H1 (cell line): Measurements from ENCODE around the gene TOR1B. TPM values are rescaled to one million over a fixed set of nuclear protein-coding genes. Genes with fewer than 3 reads are reported as not detected.
"Not testable (repeated sequence)": the region's sequence is repeated elsewhere in the genome, so short reads cannot be mapped to it uniquely, and the experiment has no call there.

Experiments used
- CTCF ChIA-PET: fragments of 300-600 bp; sonication (Branson Sonifier 250); formaldehyde crosslinking; loops from one replicate; lab custom pipeline; 2021; ENCODE audit not compliant: partially characterized antibody; lab: Charles Lee
- POLR2A ChIA-PET: fragments of 300-600 bp; sonication (Branson Sonifier 250); formaldehyde crosslinking; loops from one replicate; lab custom pipeline; 2021; ENCODE audit warnings: inconsistent platforms; ENCODE audit not compliant: partially characterized antibody; lab: Charles Lee
- DNase-seq, 2 experiments: peaks; one replicate each; pipeline versions ENCODE4 v3.0.0 to v3.0.0-alpha.2; 2010 to 2022; ENCODE audit warnings: low spot score in 2 of 2, low read depth in 1 of 2, mixed read lengths in 1 of 2
- FAIRE-seq: peaks from 2 replicates; lab custom pipeline; 2011; peaks lifted over from hg19 to GRCh38; lab: Jason Lieb, UNC
- H2AFZ ChIP-seq: 2 replicates; pipeline ENCODE4 v1.8.1; 2012; ENCODE audit warnings: low read length, inconsistent platforms
- H2AK5ac ChIP-seq: 2 replicates; pipeline ENCODE4 v1.6.1; 2013; ENCODE audit warnings: low read depth, low read length
- H2BK120ac ChIP-seq: replicated peaks from 2 replicates; pipeline ENCODE3; 2013; ENCODE audit warnings: low read depth, low read length, inconsistent platforms
- H2BK12ac ChIP-seq: 2 replicates; pipeline ENCODE4 v1.6.1; 2013; ENCODE audit warnings: low read depth, low read length
- H2BK15ac ChIP-seq: 2 replicates; pipeline ENCODE4 v1.6.1; 2013; ENCODE audit warnings: low read length
- H2BK20ac ChIP-seq: 2 replicates; pipeline ENCODE4 v1.6.1; 2013; ENCODE audit warnings: low read length
- H2BK5ac ChIP-seq: 2 replicates; pipeline ENCODE4 v1.6.1; 2013; ENCODE audit warnings: low read depth, low read length
- H3K14ac ChIP-seq: 2 replicates; pipeline ENCODE4 v1.6.1; 2013; ENCODE audit warnings: inconsistent platforms; ENCODE audit not compliant: insufficient read length
- H3K18ac ChIP-seq: 2 replicates; pipeline ENCODE4 v1.6.1; 2013; ENCODE audit warnings: low read length; ENCODE audit errors: extremely low read depth
- H3K23ac ChIP-seq: 2 replicates; pipeline ENCODE4 v1.6.1; 2013; ENCODE audit warnings: inconsistent platforms; ENCODE audit not compliant: insufficient read length
- H3K23me2 ChIP-seq: 2 replicates; pipeline ENCODE4 v1.6.1; 2013; ENCODE audit warnings: low read depth, low read length
- H3K27ac ChIP-seq: 2 replicates; pipeline ENCODE4 v1.6.1; 2011; ENCODE audit warnings: low read depth, low read length, inconsistent platforms
- H3K27me3 ChIP-seq, 4 experiments: replicated peaks in 1 of 4; 1 replicate in 1 of 4; 2 replicates in 3 of 4; pipeline versions ENCODE4 v1.6.1 to v1.8.1; 2011 to 2013; ENCODE audit warnings: low read length in 3 of 4, mild to moderate bottlenecking in 3 of 4, inconsistent platforms in 2 of 4, mixed read lengths in 2 of 4, moderate library complexity in 1 of 4; ENCODE audit not compliant: control insufficient read depth in 3 of 4, insufficient read depth in 3 of 4; ENCODE audit errors: extremely low read depth in 1 of 4
- H3K36me3 ChIP-seq, 4 experiments: 2 replicates each; pipeline versions ENCODE4 v1.6.1 to v1.8.1; 2011 to 2013; ENCODE audit warnings: mild to moderate bottlenecking in 4 of 4, low read length in 3 of 4, moderate library complexity in 2 of 4, control low read depth in 1 of 4, inconsistent platforms in 1 of 4; ENCODE audit not compliant: insufficient read depth in 4 of 4, control insufficient read depth in 2 of 4
- H3K4ac ChIP-seq: replicated peaks from 2 replicates; pipeline ENCODE3; 2013; ENCODE audit warnings: low read length, low read depth, mixed read lengths, inconsistent platforms; ENCODE audit not compliant: insufficient read length
- H3K4me1 ChIP-seq, 4 experiments: replicated peaks in 1 of 4; 1 replicate in 1 of 4; 2 replicates in 3 of 4; pipeline versions ENCODE4 v1.6.1 to v1.8.1; 2011 to 2013; ENCODE audit warnings: low read length in 3 of 4, inconsistent platforms in 2 of 4, mixed read lengths in 1 of 4; ENCODE audit not compliant: insufficient read depth in 4 of 4, control insufficient read depth in 3 of 4
- H3K4me2 ChIP-seq, 2 experiments: 2 replicates each; pipeline versions ENCODE4 v1.6.1 to v1.8.1; 2011 to 2013; ENCODE audit warnings: low read depth in 2 of 2, low read length in 2 of 2, control low read depth in 1 of 2, inconsistent platforms in 1 of 2, mild to moderate bottlenecking in 1 of 2; ENCODE audit not compliant: insufficient read depth in 1 of 2
- H3K4me3 ChIP-seq, 4 experiments: fragments of 200-600, 300-600 bp in 1 of 4; sonication (generic), shearing (Covaris generic), sonication (Bioruptor Twin) in 1 of 4; 2 replicates each; pipeline versions ENCODE4 v1.5.1 to v1.8.1; 2011 to 2016; ENCODE audit warnings: low read length in 4 of 4, low read depth in 3 of 4, control low read depth in 2 of 4, inconsistent platforms in 2 of 4, mild to moderate bottlenecking in 2 of 4, mixed read lengths in 1 of 4, moderate library complexity in 1 of 4; ENCODE audit not compliant: insufficient read depth in 2 of 4; ENCODE audit errors: extremely low read depth in 1 of 4
- H3K56ac ChIP-seq: replicated peaks from 2 replicates; pipeline ENCODE3; 2013; ENCODE audit warnings: low read depth, mild to moderate bottlenecking, mixed read lengths, low read length, inconsistent platforms; ENCODE audit not compliant: insufficient read length
- H3K79me1 ChIP-seq: 2 replicates; pipeline ENCODE4 v1.6.1; 2013; ENCODE audit warnings: low read depth, low read length, control low read depth
- H3K79me2 ChIP-seq, 2 experiments: 2 replicates each; pipeline versions ENCODE4 v1.6.1 to v1.8.1; 2012 to 2013; ENCODE audit warnings: low read length in 2 of 2, mild to moderate bottlenecking in 2 of 2, inconsistent platforms in 1 of 2; ENCODE audit not compliant: insufficient read depth in 2 of 2, control insufficient read depth in 1 of 2
- H3K9ac ChIP-seq, 4 experiments: replicated peaks in 1 of 4; 1 replicate in 1 of 4; 2 replicates in 3 of 4; pipeline versions ENCODE4 v1.6.1 to v1.8.1; 2011 to 2013; ENCODE audit warnings: low read depth in 3 of 4, low read length in 3 of 4, control low read depth in 2 of 4, mild to moderate bottlenecking in 2 of 4, moderate library complexity in 2 of 4, inconsistent platforms in 1 of 4; ENCODE audit errors: extremely low read depth in 1 of 4
- H3K9me3 ChIP-seq, 2 experiments: 2 replicates each; pipeline versions ENCODE4 v1.6.1 to v1.8.1; 2012 to 2013; ENCODE audit warnings: mild to moderate bottlenecking in 2 of 2, moderate library complexity in 2 of 2, control low read depth in 1 of 2, inconsistent platforms in 1 of 2, low read depth in 1 of 2, low read length in 1 of 2, mixed read lengths in 1 of 2; ENCODE audit not compliant: insufficient read depth in 2 of 2
- H4K20me1 ChIP-seq, 2 experiments: replicated peaks in 1 of 2; 2 replicates each; pipeline versions ENCODE3 to v1.8.1; 2011 to 2013; ENCODE audit warnings: inconsistent platforms in 2 of 2, low read length in 2 of 2, mild to moderate bottlenecking in 1 of 2; ENCODE audit not compliant: insufficient read depth in 2 of 2, control insufficient read depth in 1 of 2
- H4K5ac ChIP-seq: 2 replicates; pipeline ENCODE4 v1.6.1; 2013; ENCODE audit warnings: low read length, low read depth, mixed read lengths, inconsistent platforms; ENCODE audit not compliant: insufficient read length
- H4K8ac ChIP-seq: 2 replicates; pipeline ENCODE4 v1.8.0; 2013; ENCODE audit warnings: mild to moderate bottlenecking, moderate library complexity, low read length, inconsistent platforms; ENCODE audit not compliant: insufficient read depth; ENCODE audit errors: extremely low read depth
- H4K91ac ChIP-seq: replicated peaks from 2 replicates; pipeline ENCODE3; 2013; ENCODE audit warnings: low read length, mixed read lengths, inconsistent platforms; ENCODE audit not compliant: insufficient read length
- WGBS, 2 experiments: shearing (Covaris generic) in 1 of 2; methylation state at CpG; one replicate each; pipeline versions ENCODE4 v1.1.6 to v1.1.7; 2013 to 2015; ENCODE audit warnings: low lambda C conversion rate in 2 of 2, mixed read lengths in 2 of 2, inconsistent platforms in 1 of 2, low coverage in 1 of 2, missing lambda C conversion rate in 1 of 2; ENCODE audit not compliant: insufficient replicate concordance in 2 of 2, insufficient coverage in 1 of 2, insufficient read length in 1 of 2; ENCODE audit errors: extremely low coverage in 1 of 2, missing lambda C conversion rate in 1 of 2; 5-methylcytosine and 5-hydroxymethylcytosine counted together
- polyA plus RNA-seq, 7 experiments: library from polyadenylated mRNA; depleted of rRNA in 3 of 7; stranded (reverse) in 5 of 7; unstranded in 2 of 7; fragments of >200 nt in 5 of 7; fragments of 200-250 nt in 2 of 7; gene quantifications; 1 replicate in 5 of 7; 2 replicates in 1 of 7; 4 replicates in 1 of 7; pipeline versions ENCODE4 v1.2.1 to v1.2.3, GENCODE V29; 2011 to 2013; ENCODE audit warnings: missing spikeins in 2 of 7, mixed read lengths in 2 of 7
- total RNA-seq: library from RNA; stranded (reverse); fragmentation: NEBNext Ultra II Directional; extraction: Animal tissue kit (Norgen Biotek cat#: 25700); gene quantifications from 2 replicates; pipeline ENCODE4 v1.2.1, GENCODE V29; 2021

The TOR1B gene
- total and polyA plus RNA-seq, 2 of the 8 experiments (the other 6 are each of a cell fraction or from before 2014, with no cell fraction given) = 11.4 to 17.4 TPM

DNA sequence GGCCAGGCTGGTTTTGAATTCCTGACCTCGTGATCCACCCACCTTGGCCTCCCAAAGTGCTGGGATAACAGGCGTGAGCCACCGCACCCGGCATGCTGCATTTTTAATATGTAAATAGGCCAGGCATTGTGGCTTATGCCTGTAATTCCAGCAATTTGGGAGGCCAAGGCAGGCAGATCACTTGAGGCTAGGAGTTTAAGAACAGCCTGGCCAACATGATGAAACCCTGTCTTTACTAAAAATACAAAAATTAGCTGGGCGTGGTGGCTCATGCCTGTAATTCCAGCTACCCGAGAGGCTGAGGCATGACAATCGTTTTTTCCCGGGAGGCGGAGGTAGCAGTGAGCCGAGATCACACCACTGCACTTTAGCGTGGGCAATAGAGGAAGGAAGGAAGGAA lies 18.0 kb upstream of the TOR1B start:
- ChIA-PET POLR2A (interaction anchor here (1.0 kb wide), 1 partner anchor 47 kb away, joined by 4 read pairs; no protein-coding TSS in a partner anchor), CTCF (interaction anchor here (0.9 to 12.8 kb wide), 11 partner anchors 12 to 161 kb away, joined by 3 to 250 read pairs (median 7); no protein-coding TSS in a partner anchor)
- H4K8ac ChIP-seq, H2BK12ac ChIP-seq, H2BK5ac ChIP-seq, H2BK20ac ChIP-seq, H3K18ac ChIP-seq, H3K4ac ChIP-seq, H3K4me1 ChIP-seq, DNase-seq, H3K36me3 ChIP-seq, H3K4me3 ChIP-seq, H4K91ac ChIP-seq, H4K5ac ChIP-seq, H4K20me1 ChIP-seq, H3K56ac ChIP-seq, H3K23me2 ChIP-seq, H3K4me2 ChIP-seq, H3K14ac ChIP-seq, H2AFZ ChIP-seq, H3K23ac ChIP-seq, H3K79me2 ChIP-seq, H3K79me1 ChIP-seq, H2BK15ac ChIP-seq, H3K27ac ChIP-seq, H3K9me3 ChIP-seq, H3K27me3 ChIP-seq, H3K9ac ChIP-seq, FAIRE-seq, H2AK5ac ChIP-seq, H2BK120ac ChIP-seq: not testable (repeated sequence)
- 87% methylated on average over 11 of the region's 11 CpGs; no CpG with 5 or more reads in 1 of the 2 experiments for WGBS, 2 experiments
